ENCODE data around the gene MRPL20. TPM values are rescaled to one million over a fixed set of nuclear protein-coding genes. Genes with fewer than 3 reads are reported as not detected.
A peak's percentile ranks its signal among the peaks of the same experiment; 100 is the strongest.

MRPL20 gene
- total and polyA plus RNA-seq, 9 of the 15 experiments (the other 6 are each of a cell fraction or from before 2014, with no cell fraction given), result 180 to 671 (median 229) TPM

DNA sequence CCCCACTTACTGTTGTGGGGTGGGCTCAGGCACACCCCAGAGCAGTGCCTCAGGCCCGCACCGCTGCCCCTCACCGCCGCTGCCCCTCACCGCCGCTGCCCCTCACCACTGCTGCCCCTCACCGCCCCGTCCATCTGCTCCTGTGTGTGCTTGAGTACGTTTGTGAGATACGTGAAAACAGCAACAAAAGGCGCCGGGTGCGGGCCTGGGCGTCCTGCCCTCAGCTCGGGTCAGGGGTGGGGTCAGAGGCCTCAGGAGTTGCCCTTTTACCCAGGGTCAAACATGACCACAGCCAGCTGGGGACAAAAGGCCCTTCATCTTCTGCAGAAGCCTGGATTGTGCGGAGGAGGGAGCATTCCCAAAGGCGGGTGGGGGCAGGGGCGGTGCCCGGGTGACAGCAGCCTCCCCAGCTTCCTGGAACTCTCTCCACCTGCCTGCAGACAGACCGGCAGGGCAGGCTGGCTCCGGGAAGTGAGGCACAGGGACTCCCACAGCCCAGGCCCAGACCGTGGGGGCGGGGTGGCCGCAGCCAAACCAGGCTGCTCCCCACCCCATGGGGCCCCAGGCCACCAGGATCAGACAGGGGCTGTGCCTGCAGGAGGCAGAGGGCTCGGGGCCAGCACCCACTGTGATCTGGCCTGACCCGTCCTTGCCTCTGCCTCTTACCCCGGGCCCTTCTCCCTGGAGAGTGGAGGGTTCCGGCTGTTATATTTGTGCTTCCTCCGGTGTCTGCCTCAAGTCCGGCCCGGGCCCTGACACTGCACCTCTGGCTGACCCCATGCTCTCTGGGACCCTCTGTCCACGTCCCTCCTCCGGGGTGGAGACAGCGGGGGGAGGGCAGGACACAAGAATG, 26.1 kb upstream of the MRPL20 start (continued):
- peak; percentile 63; the same call in 1 of the 2 replicates for TF ChIP-seq MYC (IDR thresholded peaks at IDR 0.05; ENCODE audit: low read depth, low read length)
- TF ChIP-seq MYC (CRISPR knock-in tag; IDR thresholded peaks at IDR 0.05; ENCODE audit: borderline replicate concordance, low read depth), result no peak
- TF ChIP-seq, protein P1, sequence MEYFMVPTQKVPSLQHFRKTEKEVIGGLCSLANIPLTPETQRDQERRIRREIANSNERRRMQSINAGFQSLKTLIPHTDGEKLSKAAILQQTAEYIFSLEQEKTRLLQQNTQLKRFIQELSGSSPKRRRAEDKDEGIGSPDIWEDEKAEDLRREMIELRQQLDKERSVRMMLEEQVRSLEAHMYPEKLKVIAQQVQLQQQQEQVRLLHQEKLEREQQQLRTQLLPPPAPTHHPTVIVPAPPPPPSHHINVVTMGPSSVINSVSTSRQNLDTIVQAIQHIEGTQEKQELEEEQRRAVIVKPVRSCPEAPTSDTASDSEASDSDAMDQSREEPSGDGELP (CRISPR knock-in tag; IDR thresholded peaks at IDR 0.05; ENCODE audit: borderline replicate concordance), result peak; percentile 96
- TF ChIP-seq FOXK2 (conservative IDR thresholded peaks at IDR 0.05 in 1 of 2, IDR thresholded peaks at IDR 0.05 in 1 of 2; ENCODE audit: low read depth in 2 of 2), result no peak
- TF ChIP-seq, protein P2, sequence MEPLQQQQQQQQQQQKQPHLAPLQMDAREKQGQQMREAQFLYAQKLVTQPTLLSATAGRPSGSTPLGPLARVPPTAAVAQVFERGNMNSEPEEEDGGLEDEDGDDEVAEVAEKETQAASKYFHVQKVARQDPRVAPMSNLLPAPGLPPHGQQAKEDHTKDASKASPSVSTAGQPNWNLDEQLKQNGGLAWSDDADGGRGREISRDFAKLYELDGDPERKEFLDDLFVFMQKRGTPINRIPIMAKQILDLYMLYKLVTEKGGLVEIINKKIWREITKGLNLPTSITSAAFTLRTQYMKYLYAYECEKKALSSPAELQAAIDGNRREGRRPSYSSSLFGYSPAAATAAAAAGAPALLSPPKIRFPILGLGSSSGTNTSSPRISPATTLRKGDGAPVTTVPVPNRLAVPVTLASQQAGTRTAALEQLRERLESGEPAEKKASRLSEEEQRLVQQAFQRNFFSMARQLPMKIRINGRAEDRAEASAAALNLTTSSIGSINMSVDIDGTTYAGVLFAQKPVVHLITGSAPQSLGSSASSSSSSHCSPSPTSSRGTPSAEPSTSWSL (CRISPR knock-in tag; IDR thresholded peaks at IDR 0.05; ENCODE audit: borderline replicate concordance), result peak; percentile 91
- 0 out of 2 replicates have a peak, but pooled peaks have one; percentile 29 for TF ChIP-seq HNRNPL (IDR thresholded peaks at IDR 0.05; ENCODE audit: low read depth, low read length)
- TF ChIP-seq PCBP2 (IDR thresholded peaks at IDR 0.05; ENCODE audit: low read depth, low read length, poor library complexity, severe bottlenecking), result no peak
- TF ChIP-seq, protein P3, sequence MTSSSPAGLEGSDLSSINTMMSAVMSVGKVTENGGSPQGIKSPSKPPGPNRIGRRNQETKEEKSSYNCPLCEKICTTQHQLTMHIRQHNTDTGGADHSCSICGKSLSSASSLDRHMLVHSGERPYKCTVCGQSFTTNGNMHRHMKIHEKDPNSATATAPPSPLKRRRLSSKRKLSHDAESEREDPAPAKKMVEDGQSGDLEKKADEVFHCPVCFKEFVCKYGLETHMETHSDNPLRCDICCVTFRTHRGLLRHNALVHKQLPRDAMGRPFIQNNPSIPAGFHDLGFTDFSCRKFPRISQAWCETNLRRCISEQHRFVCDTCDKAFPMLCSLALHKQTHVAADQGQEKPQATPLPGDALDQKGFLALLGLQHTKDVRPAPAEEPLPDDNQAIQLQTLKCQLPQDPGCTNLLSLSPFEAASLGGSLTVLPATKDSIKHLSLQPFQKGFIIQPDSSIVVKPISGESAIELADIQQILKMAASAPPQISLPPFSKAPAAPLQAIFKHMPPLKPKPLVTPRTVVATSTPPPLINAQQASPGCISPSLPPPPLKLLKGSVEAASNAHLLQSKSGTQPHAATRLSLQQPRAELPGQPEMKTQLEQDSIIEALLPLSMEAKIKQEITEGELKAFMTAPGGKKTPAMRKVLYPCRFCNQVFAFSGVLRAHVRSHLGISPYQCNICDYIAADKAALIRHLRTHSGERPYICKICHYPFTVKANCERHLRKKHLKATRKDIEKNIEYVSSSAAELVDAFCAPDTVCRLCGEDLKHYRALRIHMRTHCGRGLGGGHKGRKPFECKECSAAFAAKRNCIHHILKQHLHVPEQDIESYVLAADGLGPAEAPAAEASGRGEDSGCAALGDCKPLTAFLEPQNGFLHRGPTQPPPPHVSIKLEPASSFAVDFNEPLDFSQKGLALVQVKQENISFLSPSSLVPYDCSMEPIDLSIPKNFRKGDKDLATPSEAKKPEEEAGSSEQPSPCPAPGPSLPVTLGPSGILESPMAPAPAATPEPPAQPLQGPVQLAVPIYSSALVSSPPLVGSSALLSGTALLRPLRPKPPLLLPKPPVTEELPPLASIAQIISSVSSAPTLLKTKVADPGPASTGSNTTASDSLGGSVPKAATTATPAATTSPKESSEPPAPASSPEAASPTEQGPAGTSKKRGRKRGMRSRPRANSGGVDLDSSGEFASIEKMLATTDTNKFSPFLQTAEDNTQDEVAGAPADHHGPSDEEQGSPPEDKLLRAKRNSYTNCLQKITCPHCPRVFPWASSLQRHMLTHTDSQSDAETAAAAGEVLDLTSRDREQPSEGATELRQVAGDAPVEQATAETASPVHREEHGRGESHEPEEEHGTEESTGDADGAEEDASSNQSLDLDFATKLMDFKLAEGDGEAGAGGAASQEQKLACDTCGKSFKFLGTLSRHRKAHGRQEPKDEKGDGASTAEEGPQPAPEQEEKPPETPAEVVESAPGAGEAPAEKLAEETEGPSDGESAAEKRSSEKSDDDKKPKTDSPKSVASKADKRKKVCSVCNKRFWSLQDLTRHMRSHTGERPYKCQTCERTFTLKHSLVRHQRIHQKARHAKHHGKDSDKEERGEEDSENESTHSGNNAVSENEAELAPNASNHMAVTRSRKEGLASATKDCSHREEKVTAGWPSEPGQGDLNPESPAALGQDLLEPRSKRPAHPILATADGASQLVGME (CRISPR knock-in tag; IDR thresholded peaks at IDR 0.05), result 0 out of 2 replicates have a peak, but pooled peaks have one; percentile 49
- TF ChIP-seq, protein P4, sequence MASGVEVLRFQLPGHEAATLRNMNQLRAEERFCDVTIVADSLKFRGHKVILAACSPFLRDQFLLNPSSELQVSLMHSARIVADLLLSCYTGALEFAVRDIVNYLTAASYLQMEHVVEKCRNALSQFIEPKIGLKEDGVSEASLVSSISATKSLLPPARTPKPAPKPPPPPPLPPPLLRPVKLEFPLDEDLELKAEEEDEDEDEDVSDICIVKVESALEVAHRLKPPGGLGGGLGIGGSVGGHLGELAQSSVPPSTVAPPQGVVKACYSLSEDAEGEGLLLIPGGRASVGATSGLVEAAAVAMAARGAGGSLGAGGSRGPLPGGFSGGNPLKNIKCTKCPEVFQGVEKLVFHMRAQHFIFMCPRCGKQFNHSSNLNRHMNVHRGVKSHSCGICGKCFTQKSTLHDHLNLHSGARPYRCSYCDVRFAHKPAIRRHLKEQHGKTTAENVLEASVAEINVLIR (CRISPR knock-in tag; IDR thresholded peaks at IDR 0.05), result 0 out of 2 replicates have a peak, but pooled peaks have one; percentile 22
- TF ChIP-seq RBFOX2 (IDR thresholded peaks at IDR 0.05; ENCODE audit: low read depth, low read length), result peak; percentile 70
- TF ChIP-seq ZNF263 (CRISPR knock-in tag; IDR thresholded peaks at IDR 0.05; ENCODE audit: borderline replicate concordance), result peak; percentile 53
- no peak for TF ChIP-seq ZNF212 (CRISPR knock-in tag; IDR thresholded peaks at IDR 0.05)
- peak; percentile 16; the same call in 1 of the 2 replicates for TF ChIP-seq TAF15 (IDR thresholded peaks at IDR 0.05; ENCODE audit: low read depth, low read length)
- TF ChIP-seq NBN (IDR thresholded peaks at IDR 0.05; ENCODE audit: low read depth), result 0 out of 2 replicates have a peak, but pooled peaks have one; percentile 72
- TF ChIP-seq DMBX1 (CRISPR knock-in tag; IDR thresholded peaks at IDR 0.05; ENCODE audit: borderline replicate concordance), result 0 out of 2 replicates have a peak, but pooled peaks have one; percentile 71
- TF ChIP-seq ZNF134 (CRISPR knock-in tag; conservative IDR thresholded peaks at IDR 0.05), result 0 out of 2 replicates have a peak, but pooled peaks have one; percentile 18
- TF ChIP-seq DPF2 (IDR thresholded peaks at IDR 0.05), result peak; percentile 32; the same call in 1 of the 2 replicates
